Esophagus squamous epithelium (tissue), 5 donors: ENCODE data around the gene RAET1E. TPM values are rescaled to one million over a fixed set of nuclear protein-coding genes. Genes with fewer than 3 reads are reported as not detected.

Experiments used
- DNase-seq: peaks from one replicate; lab custom pipeline; 2025; lab: John Stamatoyannopoulos, UW
- H3K27ac ChIP-seq, 4 donors: fragments of 200-600 bp; sonication (generic); one replicate each; pipeline ENCODE4 v1.5.1; 2016 to 2019; ENCODE audit warnings: mild to moderate bottlenecking in 1 of 4
- H3K27me3 ChIP-seq, 4 donors: fragments of 200-600 bp; sonication (generic); 1 replicate in 3 of 4; 2 replicates in 1 of 4; pipeline versions ENCODE4 v1.5.1 to v1.6.0; 2017 to 2021; ENCODE audit warnings: antibody characterized with exemption in 1 of 4
- H3K36me3 ChIP-seq, 3 donors: fragments of 200-600 bp; sonication (generic); one replicate each; pipeline ENCODE4 v1.5.1; 2016 to 2019
- H3K4me1 ChIP-seq, 3 donors: fragments of 200-600 bp; sonication (generic); one replicate each; pipeline ENCODE4 v1.5.1; 2017 to 2019
- H3K4me3 ChIP-seq, 4 donors: fragments of 200-600 bp; sonication (generic); 1 replicate in 3 of 4; 2 replicates in 1 of 4; pipeline ENCODE4 v1.5.1; 2016 to 2019; ENCODE audit warnings: mild to moderate bottlenecking in 2 of 4, moderate library complexity in 1 of 4
- H3K9me3 ChIP-seq, 3 donors: fragments of 200-600 bp; sonication (generic); one replicate each; pipeline ENCODE4 v1.5.1; 2016 to 2019
- POLR2A ChIP-seq, 4 donors: fragments of 450-650 bp; IDR thresholded peaks; one replicate each; pipeline ENCODE4 v1.6.1; 2017; ENCODE audit warnings: antibody characterized with exemption in 4 of 4, mild to moderate bottlenecking in 4 of 4, moderate library complexity in 3 of 4
- WGBS, 2 donors: methylation state at CpG; one replicate each; pipeline ENCODE4 v1.1.5; 2018; 5-methylcytosine and 5-hydroxymethylcytosine counted together
- intact Hi-C: fragments of 100-400 bp; cut with DNase I; formaldehyde crosslinking; loops from one replicate; pipeline ENCODE4 v1.15.0; 2022
- total RNA-seq, 4 donors: library from RNA; depleted of rRNA; stranded (reverse); fragments of >200 nt; gene quantifications; one replicate each; pipeline ENCODE4 v1.1.0, GENCODE V29; 2016
- TF ChIP-seq, protein P1 (sequence below), 6 experiments: fragments of 450-650 bp in 4 of 6; fragments of 200-600 bp in 2 of 6; sonication (generic) in 2 of 6; IDR thresholded peaks; one replicate each; pipeline ENCODE4 v1.5.1; 2016 to 2019; ENCODE audit warnings: antibody characterized with exemption in 6 of 6, mild to moderate bottlenecking in 4 of 6, moderate library complexity in 4 of 6
- donor health status: DM: yes; HTN: yes; CAD: no.

The RAET1E gene
- total RNA-seq, 4 donors from 2014 or later: 50.1 to 90.1 (median 67.9) TPM

DNA sequence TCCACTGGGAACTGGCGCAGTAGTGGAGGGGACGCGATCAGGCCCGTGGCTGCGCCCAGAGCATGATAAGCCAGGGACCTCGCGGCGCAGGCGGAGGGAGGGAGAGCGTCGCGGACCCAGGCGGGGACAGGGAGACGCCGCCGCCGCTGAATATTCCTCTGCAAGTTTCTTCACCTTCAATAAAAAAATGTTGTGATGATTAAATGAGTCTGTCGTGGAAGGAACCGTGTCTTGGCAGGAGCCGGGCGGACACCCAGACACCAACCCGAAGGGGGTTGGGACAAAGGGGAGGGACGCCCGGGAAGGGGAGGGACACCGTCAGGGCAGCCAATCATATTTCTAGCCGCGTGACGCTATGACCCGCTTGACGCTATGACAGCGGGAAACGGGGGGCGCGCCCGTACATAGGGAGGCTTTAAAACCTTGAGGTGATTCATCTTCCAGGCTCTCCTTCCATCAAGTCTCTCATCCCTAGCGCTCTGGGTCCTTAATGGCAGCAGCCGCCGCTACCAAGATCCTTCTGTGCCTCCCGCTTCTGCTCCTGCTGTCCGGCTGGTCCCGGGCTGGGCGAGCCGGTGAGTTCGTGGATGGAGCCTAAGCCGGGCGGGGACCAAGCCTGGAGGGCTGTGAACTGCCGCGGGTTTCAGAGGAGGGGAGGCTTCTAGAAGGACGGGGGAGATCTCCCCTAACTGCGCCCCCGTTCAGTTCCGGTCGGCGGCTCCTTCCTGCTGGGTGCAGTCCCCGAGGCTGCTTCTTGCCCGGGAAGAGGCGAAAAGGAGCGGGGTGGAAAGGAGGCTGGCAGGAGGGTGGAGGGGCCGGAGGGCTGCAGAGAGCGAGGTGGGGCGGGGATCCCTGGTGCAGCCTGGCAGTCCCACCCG lies 43.9 kb upstream of the RAET1E start, which contains the start of gene ULBP2:
TSS of gene ULBP2 (plus strand) at position 432 of the 878 bp plus-strand sequence. CDS start at position 491, 59 bp downstream.
- WGBS, 2 donors: 2% methylated on average over 19 to 24 of the region's 62 CpGs

GRCh38 chr6:149940672-149940982 lies 42.7 kb upstream of the RAET1E start:
- H3K4me3 ChIP-seq: no peak overlapping the region
- intact Hi-C loops: no loop called here
- peaks cover 20 to 40% (median 24%) of the 10 kb centered on the region in 3 donors for H3K4me1 ChIP-seq
- no peak for TF ChIP-seq POLR2A (IDR thresholded peaks at IDR 0.05)
- TF ChIP-seq, protein P1, sequence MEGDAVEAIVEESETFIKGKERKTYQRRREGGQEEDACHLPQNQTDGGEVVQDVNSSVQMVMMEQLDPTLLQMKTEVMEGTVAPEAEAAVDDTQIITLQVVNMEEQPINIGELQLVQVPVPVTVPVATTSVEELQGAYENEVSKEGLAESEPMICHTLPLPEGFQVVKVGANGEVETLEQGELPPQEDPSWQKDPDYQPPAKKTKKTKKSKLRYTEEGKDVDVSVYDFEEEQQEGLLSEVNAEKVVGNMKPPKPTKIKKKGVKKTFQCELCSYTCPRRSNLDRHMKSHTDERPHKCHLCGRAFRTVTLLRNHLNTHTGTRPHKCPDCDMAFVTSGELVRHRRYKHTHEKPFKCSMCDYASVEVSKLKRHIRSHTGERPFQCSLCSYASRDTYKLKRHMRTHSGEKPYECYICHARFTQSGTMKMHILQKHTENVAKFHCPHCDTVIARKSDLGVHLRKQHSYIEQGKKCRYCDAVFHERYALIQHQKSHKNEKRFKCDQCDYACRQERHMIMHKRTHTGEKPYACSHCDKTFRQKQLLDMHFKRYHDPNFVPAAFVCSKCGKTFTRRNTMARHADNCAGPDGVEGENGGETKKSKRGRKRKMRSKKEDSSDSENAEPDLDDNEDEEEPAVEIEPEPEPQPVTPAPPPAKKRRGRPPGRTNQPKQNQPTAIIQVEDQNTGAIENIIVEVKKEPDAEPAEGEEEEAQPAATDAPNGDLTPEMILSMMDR (IDR thresholded peaks at IDR 0.05): no peak
- no peaks in the 10 kb centered on the region for H3K36me3 ChIP-seq
- no peaks in the 10 kb centered on the region for H3K9me3 ChIP-seq
- WGBS, 2 donors: 41 to 43% methylated on average over 3 to 6 of the region's 6 CpGs
- no peak for DNase-seq
- peaks cover 8 to 74% (median 35%) of the 10 kb centered on the region in 4 donors for H3K27me3 ChIP-seq
- no peak overlapping the region for H3K27ac ChIP-seq

More for the DNA sequence above, 43.9 kb upstream of the RAET1E start, which contains the start of gene ULBP2:
- H3K27me3 ChIP-seq: peaks cover 8 to 62% (median 30%) of the 10 kb centered on the region in 4 donors
- peak; percentile 18 for DNase-seq
- peak within 1 kb of the TSS; percentile 43 to 72 (median 52) for H3K27ac ChIP-seq
- no peaks in the 10 kb centered on the region for H3K36me3 ChIP-seq
- TF ChIP-seq, protein P1 (IDR thresholded peaks at IDR 0.05): no peak
- peak in 1 of 4 donors; percentile 55 for TF ChIP-seq POLR2A (IDR thresholded peaks at IDR 0.05)
- intact Hi-C loops: no loop called here
- H3K4me3 ChIP-seq: peak within 1 kb of the TSS; percentile 26 to 67 (median 53)
- H3K9me3 ChIP-seq: no peaks in the 10 kb centered on the region
- H3K4me1 ChIP-seq: peaks cover 20 to 40% (median 24%) of the 10 kb centered on the region in 3 donors

DNA sequence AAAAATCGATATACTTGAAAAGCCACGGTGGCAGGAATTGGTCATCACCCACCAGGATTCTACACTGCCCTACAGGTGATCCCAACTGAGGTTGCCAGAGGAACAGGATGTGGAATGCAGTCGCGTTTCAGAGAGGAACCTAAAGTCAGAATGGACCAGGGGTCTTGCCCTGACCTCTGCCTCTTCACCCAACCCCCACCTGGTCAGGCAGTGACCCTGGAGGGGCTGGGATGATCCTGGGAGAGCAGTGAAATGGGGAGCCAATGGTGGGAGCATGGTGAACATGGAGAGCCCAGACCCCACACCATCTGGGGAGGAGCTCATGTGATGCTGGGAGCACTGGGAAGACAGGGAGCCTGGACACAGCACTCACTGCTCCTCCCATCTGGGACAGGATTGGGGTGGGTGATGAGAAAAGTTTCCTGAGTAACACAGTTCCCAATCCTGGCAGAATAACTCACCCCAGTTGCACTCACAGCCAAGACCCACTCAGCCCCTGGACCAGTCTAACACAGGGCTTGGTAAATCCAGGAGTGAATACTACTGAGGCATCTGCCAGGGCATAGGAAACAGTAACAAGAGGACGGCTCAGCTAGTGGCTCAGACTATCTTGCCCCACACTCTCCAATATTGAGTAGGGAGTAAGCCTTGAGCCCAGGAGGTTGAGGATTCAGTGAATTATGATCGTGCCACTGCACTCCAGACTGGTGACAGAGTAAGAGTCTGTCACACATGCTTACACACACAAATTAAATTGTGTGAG lies 42.2 kb upstream of the RAET1E start:
- TF ChIP-seq POLR2A (IDR thresholded peaks at IDR 0.05): no peak
- TF ChIP-seq, protein P1 (IDR thresholded peaks at IDR 0.05): no peak
- H3K27me3 ChIP-seq: peaks cover 8 to 80% (median 36%) of the 10 kb centered on the region in 4 donors
- H3K4me3 ChIP-seq: no peak overlapping the region
- no peak overlapping the region for H3K27ac ChIP-seq
- DNase-seq: no peak
- no peaks in the 10 kb centered on the region for H3K9me3 ChIP-seq
- intact Hi-C loops: loop anchor here (5.0 to 10.0 kb wide), 2 partner anchors 77 to 465 kb away; no protein-coding TSS in a partner anchor
- no peaks in the 10 kb centered on the region for H3K36me3 ChIP-seq
- WGBS, 2 donors: 21 to 22% methylated on average over 4 to 5 of the region's 6 CpGs
- H3K4me1 ChIP-seq: peaks cover 20 to 40% (median 24%) of the 10 kb centered on the region in 3 donors

DNA sequence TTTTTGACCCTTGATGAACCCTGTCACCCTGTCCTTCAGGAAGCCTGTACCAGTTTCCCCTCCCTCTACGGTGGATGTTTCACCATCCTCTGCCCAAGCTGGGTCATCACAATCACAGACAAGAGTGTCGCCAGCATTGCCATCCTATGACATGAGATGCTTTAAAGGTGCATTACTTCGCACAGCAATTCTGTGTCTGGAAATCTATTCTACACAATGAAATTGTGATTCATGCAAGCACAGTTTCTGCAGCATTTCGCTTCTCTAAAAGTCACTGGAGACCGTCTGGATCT lies 41.4 kb upstream of the RAET1E start:
- intact Hi-C loops: loop anchor here (5.0 to 10.0 kb wide), 2 partner anchors 78 to 465 kb away; no protein-coding TSS in a partner anchor
- TF ChIP-seq, protein P1 (IDR thresholded peaks at IDR 0.05): no peak
- Histone ChIP-seq H3K36me3 (no peaks in the 10 kb centered on the region), H3K4me1 (peaks cover 20 to 40% (median 24%) of the 10 kb centered on the region in 3 donors), H3K27ac (no peak overlapping the region), H3K9me3 (no peaks in the 10 kb centered on the region), H3K27me3 (peaks cover 8 to 88% (median 36%) of the 10 kb centered on the region in 4 donors), H3K4me3 (no peak overlapping the region)
- 36 to 55% methylated on average over 5 of the region's 5 CpGs for WGBS, 2 donors
- no peak for DNase-seq
